ENCODE measurements around the gene SURF2.
A peak's percentile ranks its signal among the peaks of the same experiment; 100 is the strongest.

SURF2 gene

GRCh38 chr9:133344979-133345378, 11.4 kb upstream of the SURF2 start:
- DNase-seq (ENCODE audit: low read depth in 2 of 2) = no peak
- TF ChIP-seq CTCF (IDR thresholded peaks at IDR 0.05; ENCODE audit: low read depth, low read length) = no peak
- no peak overlapping the region for H3K4me3 ChIP-seq (replicated peaks in 1 of 2; ENCODE audit: low read depth in 2 of 2, low read length in 2 of 2)

DNA sequence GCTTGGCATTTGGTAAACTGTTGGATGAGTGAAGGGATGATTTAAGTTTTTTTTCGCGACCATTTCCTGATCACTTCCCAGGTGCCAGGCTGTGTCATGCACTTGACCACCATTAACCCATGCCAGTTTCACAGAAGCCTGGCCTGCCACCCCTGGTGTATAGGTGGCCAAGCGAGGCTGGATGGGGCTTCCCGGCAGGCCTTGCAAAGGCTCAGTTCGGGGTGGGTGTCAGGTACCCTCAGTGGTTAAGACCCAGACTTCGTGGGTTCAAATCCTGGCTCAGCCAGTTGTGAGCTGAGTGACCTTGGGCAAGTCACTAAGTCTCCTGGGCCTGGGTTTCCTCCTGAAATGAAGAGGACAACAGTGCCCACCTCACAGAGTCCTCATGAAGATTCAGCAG, 10.8 kb upstream of the SURF2 start:
- H3K4me3 ChIP-seq (replicated peaks in 1 of 2; ENCODE audit: low read depth in 2 of 2, low read length in 2 of 2) = no peak overlapping the region
- no peak for DNase-seq (ENCODE audit: low read depth in 2 of 2)
- no peak for TF ChIP-seq CTCF (IDR thresholded peaks at IDR 0.05; ENCODE audit: low read depth, low read length)

- peak overlapping the region; percentile 98 to 99 for H3K4me3 ChIP-seq (replicated peaks in 1 of 2; ENCODE audit: low read depth in 2 of 2, low read length in 2 of 2)
Observed at GRCh38 chr9:133346021-133346785, 10.1 kb upstream of the SURF2 start.

GRCh38 chr9:133347515-133347984, 8.8 kb upstream of the SURF2 start:
- peak overlapping the region; percentile 98 to 99 for H3K4me3 ChIP-seq (replicated peaks in 1 of 2; ENCODE audit: low read depth in 2 of 2, low read length in 2 of 2)
- peak; percentile 31 to 33 for DNase-seq (ENCODE audit: low read depth in 2 of 2)
- TF ChIP-seq CTCF (IDR thresholded peaks at IDR 0.05; ENCODE audit: low read depth, low read length) = no peak

More at GRCh38 chr9:133346021-133346785, 10.1 kb upstream of the SURF2 start:
- TF ChIP-seq CTCF (IDR thresholded peaks at IDR 0.05; ENCODE audit: low read depth, low read length) = no peak
- no peak for DNase-seq (ENCODE audit: low read depth in 2 of 2)

DNA sequence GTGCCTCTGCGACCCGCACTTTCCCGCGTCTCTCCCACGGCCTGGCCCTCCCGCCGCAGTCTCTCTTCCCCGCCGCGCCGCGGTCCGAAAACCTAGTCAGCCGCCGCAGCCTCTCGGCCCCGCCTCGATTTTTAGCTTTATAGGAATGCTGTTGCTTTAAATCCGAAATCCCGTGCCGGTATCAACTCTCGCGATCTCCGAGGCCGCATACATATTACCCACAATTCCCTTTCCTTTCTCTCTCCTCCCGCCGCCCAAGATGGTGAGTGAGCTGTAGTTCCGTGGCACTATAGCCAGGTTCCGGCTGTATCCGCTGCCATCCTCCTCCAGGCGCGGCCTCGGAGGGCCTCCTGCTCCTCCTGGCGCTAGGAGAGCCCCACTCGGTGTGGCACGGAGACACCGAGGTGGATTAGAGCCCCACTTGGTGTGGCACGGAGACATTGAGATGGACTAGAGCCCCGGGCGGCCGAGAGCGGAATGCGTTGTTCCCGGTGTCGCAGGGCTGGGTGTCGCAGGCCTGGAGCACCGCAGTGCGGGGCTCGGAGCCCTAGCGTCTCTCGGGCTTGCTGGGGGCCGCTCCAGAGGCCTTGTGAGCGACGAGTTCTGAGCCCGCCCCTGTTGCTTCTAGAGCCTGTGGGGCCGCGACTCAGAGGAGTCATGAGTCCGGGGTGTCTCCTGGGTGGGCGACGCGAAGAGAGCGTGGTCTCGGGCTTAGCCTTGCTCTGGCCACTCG, 8.2 kb upstream of the SURF2 start, which contains the start of the genes MED22 and RPL7A:
TSS of gene MED22 (minus strand) at position 147 of the 733 bp plus-strand sequence. CDS start 1,469 bp downstream, outside the sequence.
TSS of gene RPL7A (plus strand) at position 234 of the 733 bp plus-strand sequence. CDS start at position 260, 26 bp downstream.
- peak; percentile 97 to 99 for DNase-seq (ENCODE audit: low read depth in 2 of 2)
- peak; percentile 13 for TF ChIP-seq CTCF (IDR thresholded peaks at IDR 0.05; ENCODE audit: low read depth, low read length)
- peak within 1 kb of the TSS; percentile 98 to 99 for H3K4me3 ChIP-seq (replicated peaks in 1 of 2; ENCODE audit: low read depth in 2 of 2, low read length in 2 of 2)

GRCh38 chr9:133348718-133349573, 7.4 kb upstream of the SURF2 start:
- H3K4me3 ChIP-seq (replicated peaks in 1 of 2; ENCODE audit: low read depth in 2 of 2, low read length in 2 of 2) = peak overlapping the region; percentile 98 to 99
- no peak for DNase-seq (ENCODE audit: low read depth in 2 of 2)
- TF ChIP-seq CTCF (IDR thresholded peaks at IDR 0.05; ENCODE audit: low read depth, low read length) = no peak

All from cardiac fibroblast (primary cell).